Stimulated activated CD4-positive, alpha-beta T cell treated with anti-CD3 and anti-CD28 coated beads, TNF-alpha, amount 100 ng/mL, for 48 hours (primary cell): ENCODE measurements around the gene TNRC6A.
"Not testable (repeated sequence)": the region's sequence is repeated elsewhere in the genome, so short reads cannot be mapped to it uniquely, and the experiment has no call there.

Experiments
- DNase-seq, 3 donors: peaks; one replicate each; pipeline ENCODE4 v3.0.0-alpha.2; 2020; ENCODE audit warnings: low read depth in 3 of 3

Gene TNRC6A

GRCh38 chr16:24758373-24758772, 28.9 kb downstream of the TNRC6A start:
- DNase-seq, result no peak

- no peak for DNase-seq
Measured at GRCh38 chr16:24759006-24759405, 29.6 kb downstream of the TNRC6A start.

DNA sequence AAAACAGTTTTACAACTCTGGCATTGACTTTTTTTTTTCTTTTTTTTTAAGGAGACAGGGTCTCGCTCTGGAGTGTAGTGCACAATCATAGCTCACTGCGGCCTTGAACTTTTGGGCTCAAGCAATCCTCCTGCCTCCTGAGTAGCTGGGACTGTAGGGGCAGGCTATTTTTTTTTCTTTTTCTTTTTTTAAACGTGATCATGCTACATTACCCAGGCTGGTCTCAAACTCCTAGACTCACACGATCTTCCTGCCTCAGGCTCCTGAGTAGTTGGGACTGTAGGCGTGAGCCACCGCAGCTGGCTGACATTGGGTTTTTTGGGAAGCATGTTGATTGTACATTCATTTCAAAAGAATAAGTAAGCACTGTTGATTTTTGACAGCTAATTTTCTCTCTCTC, 32.1 kb downstream of the TNRC6A start:
- DNase-seq, result no peak

DNA sequence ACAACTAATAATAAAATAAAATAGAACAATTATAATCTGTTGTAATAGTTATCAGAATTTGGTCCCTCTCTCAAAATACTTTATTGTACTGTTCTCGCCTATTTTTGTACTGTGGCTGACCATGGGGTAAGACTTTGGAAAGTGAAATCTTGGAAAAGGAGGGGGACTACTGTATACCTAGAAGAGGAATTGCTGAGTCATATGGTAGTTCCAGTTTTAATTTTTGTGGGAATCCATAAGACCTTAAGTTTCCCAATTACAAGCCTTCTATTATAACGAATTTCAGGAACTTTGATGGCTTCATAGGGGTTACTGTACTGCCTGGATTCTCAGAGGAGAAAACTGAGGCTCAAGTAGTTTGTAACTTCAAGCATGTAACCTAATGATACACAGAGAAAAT, 35.5 kb downstream of the TNRC6A start:
- DNase-seq, result no peak

GRCh38 chr16:24766057-24766456, 36.6 kb downstream of the TNRC6A start:
- no peak for DNase-seq

DNA sequence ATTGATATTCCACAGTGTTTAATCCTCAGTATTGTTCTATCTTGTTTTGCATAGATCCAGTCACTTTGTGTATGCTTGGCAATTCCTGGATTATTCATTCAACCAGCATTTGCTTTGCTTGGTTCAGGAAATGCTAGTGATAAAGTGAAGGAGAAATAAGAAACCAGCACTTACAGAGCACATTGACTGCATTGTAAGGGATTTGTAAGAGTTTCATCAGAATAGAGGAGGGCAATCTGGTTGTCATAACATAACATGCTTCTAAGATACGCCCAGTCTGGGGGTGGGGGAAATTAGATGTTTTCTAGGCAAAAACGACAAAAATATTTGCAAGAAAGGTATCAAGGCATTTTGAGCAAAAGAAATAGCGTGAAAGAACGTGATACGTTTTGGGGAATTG, 40.4 kb downstream of the TNRC6A start:
- no peak for DNase-seq

- DNase-seq, result no peak
Measured at GRCh38 chr16:24771132-24771778, 41.8 kb downstream of the TNRC6A start.

DNA sequence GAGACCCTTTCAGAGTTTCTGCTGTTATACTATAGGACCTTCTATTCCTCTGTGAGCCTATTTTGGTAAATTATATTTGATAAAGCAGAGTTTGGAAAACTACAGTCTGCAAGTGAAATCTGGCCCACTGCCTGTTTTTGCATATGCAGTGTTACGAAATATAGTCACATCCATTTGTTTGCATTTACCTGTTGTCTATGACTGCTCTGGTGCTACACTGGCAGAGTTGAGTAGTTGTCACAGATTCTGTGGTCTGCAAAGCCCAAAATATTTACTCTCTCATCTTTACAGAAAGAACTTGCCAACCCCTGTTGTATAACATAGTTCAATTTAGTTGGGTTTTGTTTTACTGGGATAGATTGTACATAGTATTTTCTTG, 42.3 kb downstream of the TNRC6A start:
- no peak for DNase-seq

- DNase-seq, result no peak
Measured at GRCh38 chr16:24773771-24774427, 44.4 kb downstream of the TNRC6A start.

GRCh38 chr16:24774510-24774909, 45.1 kb downstream of the TNRC6A start:
- DNase-seq, result no peak

DNA sequence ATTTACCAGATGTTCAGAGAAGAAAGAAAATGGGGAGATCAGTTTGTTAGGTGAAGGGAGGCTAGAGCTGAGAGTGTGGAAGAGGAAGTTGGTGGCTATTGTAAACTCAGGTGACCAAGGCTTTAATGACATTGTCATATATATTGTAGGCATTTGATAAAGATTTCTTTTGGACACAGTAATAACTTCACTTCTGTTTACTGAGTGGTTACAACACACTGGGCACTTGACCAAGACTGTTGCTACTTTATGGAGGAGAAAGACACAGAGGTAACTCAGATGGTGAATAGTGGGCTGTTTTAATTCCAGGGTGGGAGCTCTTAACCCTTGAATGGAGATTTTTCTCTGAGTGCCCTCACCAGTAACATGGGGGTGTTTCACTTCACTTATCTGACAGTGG, 46.0 kb downstream of the TNRC6A start:
- DNase-seq, result no peak

- no peak for DNase-seq
Measured at GRCh38 chr16:24776501-24777220, 47.2 kb downstream of the TNRC6A start.

DNA sequence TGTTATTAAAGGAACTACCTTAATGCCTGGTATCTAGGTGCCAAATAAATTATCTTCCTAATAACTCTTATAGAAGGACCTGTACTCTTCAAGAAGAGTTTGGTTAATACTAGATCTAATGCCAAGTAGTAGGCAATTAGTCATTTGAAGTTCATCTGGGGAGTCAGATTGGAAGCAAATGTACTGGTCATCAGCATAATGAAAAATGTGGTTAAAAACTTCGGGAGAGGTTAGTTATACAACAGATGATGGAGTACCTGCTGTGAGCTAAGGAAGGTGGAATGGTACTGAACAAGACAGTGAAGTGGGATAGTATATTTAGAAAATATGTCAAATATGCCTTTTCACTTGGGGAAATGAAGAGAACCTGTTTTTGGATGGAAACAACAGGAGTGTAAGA, 49.2 kb downstream of the TNRC6A start:
- DNase-seq, result no peak

DNA sequence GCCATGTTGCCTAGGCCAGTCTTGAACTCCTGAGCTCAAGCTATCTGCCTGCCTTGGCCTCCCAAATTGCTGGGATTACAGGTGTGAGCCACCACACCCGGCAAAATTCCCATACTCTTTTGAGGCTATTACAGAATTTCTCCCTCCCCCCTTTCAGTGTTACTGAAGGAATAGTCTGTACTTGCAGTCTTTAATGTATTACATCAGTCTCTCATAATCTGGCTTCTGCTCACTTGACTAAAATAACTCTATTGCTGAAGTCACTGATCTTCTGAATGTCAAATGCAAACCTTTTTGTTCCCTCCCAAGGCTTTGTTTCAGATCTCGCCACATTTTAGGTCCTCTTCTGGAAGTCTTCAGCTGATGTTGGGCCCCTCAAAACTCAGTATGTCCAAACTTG, 51.8 kb downstream of the TNRC6A start:
- DNase-seq, result no peak

DNA sequence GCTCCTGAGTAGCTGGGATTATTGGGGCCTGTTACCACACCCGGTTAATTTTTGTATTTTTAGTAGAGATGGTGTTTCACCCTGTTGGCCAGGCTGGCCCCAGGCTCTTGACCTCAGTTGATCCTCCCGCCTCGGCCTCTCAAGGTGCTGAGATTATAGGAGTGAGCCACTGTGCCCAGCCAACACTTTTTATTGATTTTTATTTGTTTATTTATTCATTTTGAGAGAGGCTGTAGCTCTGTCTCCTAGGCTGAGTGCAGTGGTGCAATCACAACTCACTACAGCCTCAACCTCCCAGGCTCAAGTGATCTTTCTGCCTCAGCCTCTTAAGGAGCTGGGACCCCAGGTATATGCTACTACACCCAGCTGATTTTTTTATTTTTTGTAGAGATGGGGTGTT, 54.7 kb downstream of the TNRC6A start:
- DNase-seq, result no peak

GRCh38 chr16:24789881-24790280, 60.4 kb downstream of the TNRC6A start:
- no peak for DNase-seq

DNA sequence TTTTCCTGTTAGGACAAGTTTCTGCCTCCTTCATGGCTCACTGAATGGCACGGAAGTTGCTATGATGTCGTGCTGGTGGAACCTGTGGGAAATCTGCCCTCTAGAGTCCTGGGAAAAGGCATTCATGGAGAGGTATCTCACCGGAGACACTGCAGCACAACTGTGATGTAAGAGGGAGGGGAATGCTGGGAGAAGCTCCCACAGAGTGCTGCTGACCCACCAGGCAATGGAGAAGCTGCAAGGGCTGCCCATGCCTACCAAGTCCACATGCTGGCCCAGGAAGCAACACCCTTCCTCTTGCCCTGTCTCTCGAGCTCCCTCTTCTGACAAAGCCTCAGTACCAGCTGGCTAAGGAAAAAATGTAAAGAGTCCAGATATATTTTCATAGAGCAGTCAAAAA, 71.1 kb downstream of the TNRC6A start:
- no peak for DNase-seq

DNA sequence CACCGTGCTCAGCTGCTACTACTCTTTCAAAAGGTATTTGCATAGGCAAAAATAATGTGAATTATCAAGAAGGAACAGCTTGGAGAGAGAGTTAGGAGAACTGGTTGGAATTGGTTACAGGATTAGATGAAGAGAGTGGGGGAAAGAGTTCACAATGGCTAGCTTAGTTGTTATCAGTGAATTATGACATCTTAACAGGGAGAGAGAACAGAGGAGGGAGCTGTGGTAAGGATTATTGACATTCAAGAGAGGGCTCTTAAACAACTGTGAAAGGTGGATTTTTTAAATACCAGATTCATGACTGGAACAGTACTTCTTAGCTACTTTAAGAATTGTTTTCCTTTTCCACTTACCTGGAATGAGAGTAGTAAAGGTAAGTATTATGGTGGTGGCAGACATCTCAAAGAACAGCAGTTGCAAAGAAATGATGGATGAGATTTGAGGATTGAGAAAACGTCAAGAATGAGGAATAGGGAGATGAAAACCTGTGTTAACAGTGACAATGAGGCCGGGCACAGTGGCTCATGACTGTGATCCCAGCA, 72.4 kb downstream of the TNRC6A start:
- no peak for DNase-seq

- no peak for DNase-seq
Measured at GRCh38 chr16:24805484-24805883, 76.0 kb downstream of the TNRC6A start.

GRCh38 chr16:24807301-24807700, 77.8 kb downstream of the TNRC6A start:
- DNase-seq, result no peak

GRCh38 chr16:24810951-24811843, 81.7 kb downstream of the TNRC6A start:
- DNase-seq, result no peak

DNA sequence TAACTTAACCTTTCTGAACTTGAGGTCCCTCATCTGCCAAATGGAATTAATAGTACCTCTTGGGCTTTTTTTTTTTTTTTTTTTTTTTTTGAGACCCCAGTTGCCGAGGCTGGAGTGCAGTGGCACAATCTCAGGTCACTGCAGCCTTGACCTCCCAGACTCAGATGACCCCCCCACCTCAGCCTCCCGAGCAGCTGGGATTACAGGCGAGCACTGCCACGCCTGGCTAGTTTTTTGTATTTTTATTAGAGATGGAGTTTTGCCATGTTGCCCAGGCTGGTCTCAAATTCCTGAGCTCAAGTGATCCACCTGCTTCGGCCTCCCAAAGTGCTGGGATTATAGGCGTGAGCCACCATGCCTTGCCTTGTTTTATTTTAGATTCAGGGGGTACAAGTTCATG, 83.4 kb downstream of the TNRC6A start:
- DNase-seq, result not testable (repeated sequence)
